H1 (cell line): ENCODE results near the gene CRISPLD2. TPM values are rescaled to one million over a fixed set of nuclear protein-coding genes. Genes with fewer than 3 reads are reported as not detected.

Source experiments
- CTCF ChIA-PET: fragments of 300-600 bp; sonication (Branson Sonifier 250); formaldehyde crosslinking; loops from one replicate; lab custom pipeline; 2021; ENCODE audit not compliant: partially characterized antibody; lab: Charles Lee
- POLR2A ChIA-PET: fragments of 300-600 bp; sonication (Branson Sonifier 250); formaldehyde crosslinking; loops from one replicate; lab custom pipeline; 2021; ENCODE audit warnings: inconsistent platforms; ENCODE audit not compliant: partially characterized antibody; lab: Charles Lee
- DNase-seq, 2 experiments: peaks; one replicate each; pipeline versions ENCODE4 v3.0.0 to v3.0.0-alpha.2; 2010 to 2022; ENCODE audit warnings: low spot score in 2 of 2, low read depth in 1 of 2, mixed read lengths in 1 of 2
- FAIRE-seq: peaks from 2 replicates; lab custom pipeline; 2011; peaks lifted over from hg19 to GRCh38; lab: Jason Lieb, UNC
- H2AFZ ChIP-seq: 2 replicates; pipeline ENCODE4 v1.8.1; 2012; ENCODE audit warnings: low read length, inconsistent platforms
- H2AK5ac ChIP-seq: 2 replicates; pipeline ENCODE4 v1.6.1; 2013; ENCODE audit warnings: low read depth, low read length
- H2BK120ac ChIP-seq: replicated peaks from 2 replicates; pipeline ENCODE3; 2013; ENCODE audit warnings: low read depth, low read length, inconsistent platforms
- H2BK12ac ChIP-seq: 2 replicates; pipeline ENCODE4 v1.6.1; 2013; ENCODE audit warnings: low read depth, low read length
- H2BK15ac ChIP-seq: 2 replicates; pipeline ENCODE4 v1.6.1; 2013; ENCODE audit warnings: low read length
- H2BK20ac ChIP-seq: 2 replicates; pipeline ENCODE4 v1.6.1; 2013; ENCODE audit warnings: low read length
- H2BK5ac ChIP-seq: 2 replicates; pipeline ENCODE4 v1.6.1; 2013; ENCODE audit warnings: low read depth, low read length
- H3K14ac ChIP-seq: 2 replicates; pipeline ENCODE4 v1.6.1; 2013; ENCODE audit warnings: inconsistent platforms; ENCODE audit not compliant: insufficient read length
- H3K18ac ChIP-seq: 2 replicates; pipeline ENCODE4 v1.6.1; 2013; ENCODE audit warnings: low read length; ENCODE audit errors: extremely low read depth
- H3K23ac ChIP-seq: 2 replicates; pipeline ENCODE4 v1.6.1; 2013; ENCODE audit warnings: inconsistent platforms; ENCODE audit not compliant: insufficient read length
- H3K23me2 ChIP-seq: 2 replicates; pipeline ENCODE4 v1.6.1; 2013; ENCODE audit warnings: low read depth, low read length
- H3K27ac ChIP-seq: 2 replicates; pipeline ENCODE4 v1.6.1; 2011; ENCODE audit warnings: low read depth, low read length, inconsistent platforms
- H3K27me3 ChIP-seq, 4 experiments: replicated peaks in 1 of 4; 1 replicate in 1 of 4; 2 replicates in 3 of 4; pipeline versions ENCODE4 v1.6.1 to v1.8.1; 2011 to 2013; ENCODE audit warnings: low read length in 3 of 4, mild to moderate bottlenecking in 3 of 4, inconsistent platforms in 2 of 4, mixed read lengths in 2 of 4, moderate library complexity in 1 of 4; ENCODE audit not compliant: control insufficient read depth in 3 of 4, insufficient read depth in 3 of 4; ENCODE audit errors: extremely low read depth in 1 of 4
- H3K36me3 ChIP-seq, 4 experiments: 2 replicates each; pipeline versions ENCODE4 v1.6.1 to v1.8.1; 2011 to 2013; ENCODE audit warnings: mild to moderate bottlenecking in 4 of 4, low read length in 3 of 4, moderate library complexity in 2 of 4, control low read depth in 1 of 4, inconsistent platforms in 1 of 4; ENCODE audit not compliant: insufficient read depth in 4 of 4, control insufficient read depth in 2 of 4
- H3K4ac ChIP-seq: replicated peaks from 2 replicates; pipeline ENCODE3; 2013; ENCODE audit warnings: low read length, low read depth, mixed read lengths, inconsistent platforms; ENCODE audit not compliant: insufficient read length
- H3K4me1 ChIP-seq, 4 experiments: replicated peaks in 1 of 4; 1 replicate in 1 of 4; 2 replicates in 3 of 4; pipeline versions ENCODE4 v1.6.1 to v1.8.1; 2011 to 2013; ENCODE audit warnings: low read length in 3 of 4, inconsistent platforms in 2 of 4, mixed read lengths in 1 of 4; ENCODE audit not compliant: insufficient read depth in 4 of 4, control insufficient read depth in 3 of 4
- H3K4me2 ChIP-seq, 2 experiments: 2 replicates each; pipeline versions ENCODE4 v1.6.1 to v1.8.1; 2011 to 2013; ENCODE audit warnings: low read depth in 2 of 2, low read length in 2 of 2, control low read depth in 1 of 2, inconsistent platforms in 1 of 2, mild to moderate bottlenecking in 1 of 2; ENCODE audit not compliant: insufficient read depth in 1 of 2
- H3K4me3 ChIP-seq, 4 experiments: fragments of 200-600, 300-600 bp in 1 of 4; sonication (generic), shearing (Covaris generic), sonication (Bioruptor Twin) in 1 of 4; 2 replicates each; pipeline versions ENCODE4 v1.5.1 to v1.8.1; 2011 to 2016; ENCODE audit warnings: low read length in 4 of 4, low read depth in 3 of 4, control low read depth in 2 of 4, inconsistent platforms in 2 of 4, mild to moderate bottlenecking in 2 of 4, mixed read lengths in 1 of 4, moderate library complexity in 1 of 4; ENCODE audit not compliant: insufficient read depth in 2 of 4; ENCODE audit errors: extremely low read depth in 1 of 4
- H3K56ac ChIP-seq: replicated peaks from 2 replicates; pipeline ENCODE3; 2013; ENCODE audit warnings: low read depth, mild to moderate bottlenecking, mixed read lengths, low read length, inconsistent platforms; ENCODE audit not compliant: insufficient read length
- H3K79me1 ChIP-seq: 2 replicates; pipeline ENCODE4 v1.6.1; 2013; ENCODE audit warnings: low read depth, low read length, control low read depth
- H3K79me2 ChIP-seq, 2 experiments: 2 replicates each; pipeline versions ENCODE4 v1.6.1 to v1.8.1; 2012 to 2013; ENCODE audit warnings: low read length in 2 of 2, mild to moderate bottlenecking in 2 of 2, inconsistent platforms in 1 of 2; ENCODE audit not compliant: insufficient read depth in 2 of 2, control insufficient read depth in 1 of 2
- H3K9ac ChIP-seq, 4 experiments: replicated peaks in 1 of 4; 1 replicate in 1 of 4; 2 replicates in 3 of 4; pipeline versions ENCODE4 v1.6.1 to v1.8.1; 2011 to 2013; ENCODE audit warnings: low read depth in 3 of 4, low read length in 3 of 4, control low read depth in 2 of 4, mild to moderate bottlenecking in 2 of 4, moderate library complexity in 2 of 4, inconsistent platforms in 1 of 4; ENCODE audit errors: extremely low read depth in 1 of 4
- H3K9me3 ChIP-seq, 2 experiments: 2 replicates each; pipeline versions ENCODE4 v1.6.1 to v1.8.1; 2012 to 2013; ENCODE audit warnings: mild to moderate bottlenecking in 2 of 2, moderate library complexity in 2 of 2, control low read depth in 1 of 2, inconsistent platforms in 1 of 2, low read depth in 1 of 2, low read length in 1 of 2, mixed read lengths in 1 of 2; ENCODE audit not compliant: insufficient read depth in 2 of 2
- H4K20me1 ChIP-seq, 2 experiments: replicated peaks in 1 of 2; 2 replicates each; pipeline versions ENCODE3 to v1.8.1; 2011 to 2013; ENCODE audit warnings: inconsistent platforms in 2 of 2, low read length in 2 of 2, mild to moderate bottlenecking in 1 of 2; ENCODE audit not compliant: insufficient read depth in 2 of 2, control insufficient read depth in 1 of 2
- H4K5ac ChIP-seq: 2 replicates; pipeline ENCODE4 v1.6.1; 2013; ENCODE audit warnings: low read length, low read depth, mixed read lengths, inconsistent platforms; ENCODE audit not compliant: insufficient read length
- H4K8ac ChIP-seq: 2 replicates; pipeline ENCODE4 v1.8.0; 2013; ENCODE audit warnings: mild to moderate bottlenecking, moderate library complexity, low read length, inconsistent platforms; ENCODE audit not compliant: insufficient read depth; ENCODE audit errors: extremely low read depth
- H4K91ac ChIP-seq: replicated peaks from 2 replicates; pipeline ENCODE3; 2013; ENCODE audit warnings: low read length, mixed read lengths, inconsistent platforms; ENCODE audit not compliant: insufficient read length
- BRCA1 ChIP-seq: IDR thresholded peaks from 2 replicates; pipeline ENCODE4 v1.6.1; 2012; ENCODE audit warnings: low read depth, low read length, improper control_type of control experiment
- CBX5 ChIP-seq: fragments of 300-800, 300-1000 bp; sonication (generic); IDR thresholded peaks from 2 replicates; pipeline ENCODE4 v1.7.1; 2016; ENCODE audit warnings: antibody characterized with exemption, low read length, low read depth
- CBX8 ChIP-seq: fragments of 300-800, 300-1000 bp; sonication (generic); IDR thresholded peaks from 2 replicates; pipeline ENCODE4 v1.7.1; 2016; ENCODE audit warnings: low read depth, low read length, borderline replicate concordance
- CHD1 ChIP-seq: IDR thresholded peaks from 2 replicates; pipeline ENCODE4 v1.6.1; 2012; ENCODE audit warnings: low read depth, low read length, improper control_type of control experiment
- FOSL1 ChIP-seq: IDR thresholded peaks from 2 replicates; pipeline ENCODE4 v1.6.1; 2011; ENCODE audit warnings: mild to moderate bottlenecking, low read depth, low read length, moderate library complexity; ENCODE audit not compliant: insufficient read depth
- HDAC2 ChIP-seq, 2 experiments: fragments of 300-600 bp in 1 of 2; sonication (generic) in 1 of 2; IDR thresholded peaks; 2 replicates each; pipeline ENCODE4 v1.6.1; 2011 to 2012; ENCODE audit warnings: low read depth in 2 of 2, low read length in 2 of 2, mild to moderate bottlenecking in 2 of 2, moderate library complexity in 2 of 2, borderline replicate concordance in 1 of 2, inconsistent platforms in 1 of 2
- MAX ChIP-seq: IDR thresholded peaks from 2 replicates; pipeline ENCODE4 v1.6.1; 2012; ENCODE audit warnings: inconsistent platforms
- NANOG ChIP-seq: IDR thresholded peaks from 2 replicates; pipeline ENCODE4 v1.6.1; 2011; ENCODE audit warnings: low read length, low read depth, mild to moderate bottlenecking, inconsistent platforms; ENCODE audit not compliant: insufficient read depth, poor library complexity, severe bottlenecking
- RNF2 ChIP-seq: fragments of 200-900, 300-1000 bp; sonication (generic); IDR thresholded peaks from 2 replicates; pipeline ENCODE4 v1.7.1; 2016; ENCODE audit warnings: borderline replicate concordance, low read depth, mild to moderate bottlenecking, antibody characterized with exemption, low read length; ENCODE audit not compliant: poor library complexity, severe bottlenecking; ENCODE audit errors: missing control alignments
- SP2 ChIP-seq: IDR thresholded peaks from 2 replicates; pipeline ENCODE4 v1.6.1; 2012; ENCODE audit warnings: mild to moderate bottlenecking, low read length, inconsistent platforms
- SRF ChIP-seq: IDR thresholded peaks from 2 replicates; pipeline ENCODE4 v1.6.1; 2011; ENCODE audit warnings: mild to moderate bottlenecking, low read depth, low read length, moderate library complexity
- USF2 ChIP-seq: IDR thresholded peaks from 2 replicates; pipeline ENCODE4 v1.6.1; 2011; ENCODE audit warnings: low read length, improper control_type of control experiment
- WGBS, 2 experiments: shearing (Covaris generic) in 1 of 2; methylation state at CpG; one replicate each; pipeline versions ENCODE4 v1.1.6 to v1.1.7; 2013 to 2015; ENCODE audit warnings: low lambda C conversion rate in 2 of 2, mixed read lengths in 2 of 2, inconsistent platforms in 1 of 2, low coverage in 1 of 2, missing lambda C conversion rate in 1 of 2; ENCODE audit not compliant: insufficient replicate concordance in 2 of 2, insufficient coverage in 1 of 2, insufficient read length in 1 of 2; ENCODE audit errors: extremely low coverage in 1 of 2, missing lambda C conversion rate in 1 of 2; 5-methylcytosine and 5-hydroxymethylcytosine counted together
- polyA plus RNA-seq, 7 experiments: library from polyadenylated mRNA; depleted of rRNA in 3 of 7; stranded (reverse) in 5 of 7; unstranded in 2 of 7; fragments of >200 nt in 5 of 7; fragments of 200-250 nt in 2 of 7; gene quantifications; 1 replicate in 5 of 7; 2 replicates in 1 of 7; 4 replicates in 1 of 7; pipeline versions ENCODE4 v1.2.1 to v1.2.3, GENCODE V29; 2011 to 2013; ENCODE audit warnings: missing spikeins in 2 of 7, mixed read lengths in 2 of 7
- total RNA-seq: library from RNA; stranded (reverse); fragmentation: NEBNext Ultra II Directional; extraction: Animal tissue kit (Norgen Biotek cat#: 25700); gene quantifications from 2 replicates; pipeline ENCODE4 v1.2.1, GENCODE V29; 2021

CRISPLD2 gene
- total and polyA plus RNA-seq, 2 of the 8 experiments (the other 6 are each of a cell fraction or from before 2014, with no cell fraction given): 2.7 to 5.1 TPM

- Histone ChIP-seq H2BK15ac (no peak overlapping the region), H4K20me1 (peaks cover 0 to 2% of the 10 kb centered on the region in 2 experiments), H4K91ac (no peak overlapping the region), H2BK12ac (no peak overlapping the region), H3K79me1 (no peaks in the 10 kb centered on the region), H2BK20ac (no peak overlapping the region), H3K27ac (no peak overlapping the region), H3K4me1 (no peaks in the 10 kb centered on the region), H3K56ac (no peak overlapping the region), H3K18ac (no peak overlapping the region), H3K36me3 (no peaks in the 10 kb centered on the region), H2AFZ (no peak overlapping the region), H3K9me3 (no peaks in the 10 kb centered on the region; a peak in 1 of 4 replicates), H3K79me2 (no peaks in the 10 kb centered on the region), H2AK5ac (no peak overlapping the region), H3K9ac (no peak overlapping the region), H3K23me2 (no peaks in the 10 kb centered on the region), H3K4me2 (no peak overlapping the region), H2BK120ac (no peak overlapping the region), H3K27me3 (peaks cover 0 to 4% (median 0%) of the 10 kb centered on the region in 4 experiments; a peak in 2 of 7 replicates), H4K8ac (no peak overlapping the region), H3K4ac (no peak overlapping the region), H3K23ac (no peak overlapping the region), H4K5ac (no peak overlapping the region), H3K14ac (no peak overlapping the region), H2BK5ac (no peak overlapping the region), H3K4me3 (no peak overlapping the region)
- WGBS, 2 experiments: 92% methylated on average over 6 of the region's 7 CpGs; no CpG with 5 or more reads in 1 of the 2 experiments
- CTCF ChIA-PET: interaction anchor here (0.5 to 1.1 kb wide), 3 partner anchors 14 to 62 kb away, joined by 3 read pairs; no protein-coding TSS in a partner anchor
- POLR2A ChIA-PET: interaction anchor here (0.7 kb wide), 1 partner anchor 11 kb away, joined by 3 read pairs; no protein-coding TSS in a partner anchor
- FAIRE-seq (no peak), DNase-seq (no peak)
- TF ChIP-seq FOSL1 (no peak), CBX8 (no peak), BRCA1 (no peak), SRF (no peak), USF2 (no peak), SP2 (no peak), HDAC2 (IDR thresholded peaks at IDR 0.05; ENCODE audit: borderline replicate concordance in 1 of 2, low read depth in 2 of 2, low read length in 2 of 2) (no peak), MAX (no peak), RNF2 (no peak), CHD1 (no peak), NANOG (no peak), CBX5 (no peak)
Observed at GRCh38 chr16:84807776-84808175, 12.0 kb upstream of the CRISPLD2 start.
